ENCODE measurements around the gene INPP4B.

DNA sequence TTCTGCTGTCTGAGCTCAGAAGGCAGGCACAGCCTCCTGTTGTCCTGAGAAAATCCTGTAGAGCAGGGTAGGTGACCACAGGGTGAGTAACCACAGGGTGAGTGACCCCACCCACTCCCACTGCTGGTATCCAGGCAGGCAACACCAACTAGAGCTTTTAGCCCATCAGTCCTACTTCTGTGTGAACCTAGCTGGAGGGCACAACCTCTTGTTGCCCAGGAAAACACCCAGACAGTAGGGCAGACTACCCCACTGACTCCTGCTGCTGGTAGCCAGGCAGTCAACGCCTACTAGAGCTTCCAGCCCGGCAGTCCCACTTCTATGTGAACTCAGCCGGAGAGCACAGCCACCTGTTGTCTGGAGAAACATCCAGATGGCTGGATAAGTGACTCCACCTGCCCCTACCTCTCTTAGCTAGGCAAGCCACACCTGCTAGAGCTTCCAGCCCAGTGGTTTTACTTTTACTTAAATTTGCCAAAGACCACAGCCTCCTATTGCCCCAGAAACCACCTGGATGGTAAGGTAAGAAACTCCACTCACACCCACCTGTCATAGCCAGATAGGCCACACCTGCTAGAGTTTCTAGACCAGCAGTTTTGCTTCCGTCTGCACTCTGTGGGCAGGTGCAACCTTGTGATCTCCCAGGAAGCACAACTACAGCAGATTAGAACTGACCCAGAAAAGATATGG, 371.6 kb downstream of the INPP4B start:
- no peak for TF ChIP-seq EZH2phosphoT487 (IDR thresholded peaks at IDR 0.05; ENCODE audit: insufficient read depth, low read depth)
- no peak for TF ChIP-seq EZH2 (IDR thresholded peaks at IDR 0.05; ENCODE audit: insufficient read depth, poor library complexity, severe bottlenecking)

All from GM23248 (cell line).